HG02938 (cell line): Measurements from ENCODE around the gene CD44.

Experiments
- ATAC-seq: cut with Tn5 transposase; IDR thresholded peaks from one replicate; pipeline ENCODE4 v1.9.1; 2021; ENCODE audit warnings: mild to moderate bottlenecking, moderate library complexity; ENCODE audit not compliant: unreplicated experiment

CD44 gene

DNA sequence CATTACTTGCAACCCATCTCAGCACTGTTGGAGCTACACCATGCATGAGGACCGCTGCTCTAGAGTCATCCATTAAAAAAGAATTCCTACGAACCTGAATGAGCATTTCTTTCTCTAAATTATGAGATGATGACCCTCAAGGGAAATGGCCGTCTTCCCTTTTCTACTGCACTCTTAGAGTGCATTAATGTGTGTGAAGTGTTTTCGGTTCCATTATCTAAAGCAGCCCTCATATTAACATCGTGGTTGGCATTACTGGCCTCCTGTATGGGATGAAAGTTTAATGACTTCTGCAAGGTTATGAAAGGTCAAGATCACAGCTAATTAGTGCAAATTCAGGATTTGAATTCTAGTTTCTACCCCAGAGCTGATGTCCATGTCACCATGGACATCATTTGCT lies 16.7 kb downstream of the CD44 start:
- ATAC-seq = no peak

DNA sequence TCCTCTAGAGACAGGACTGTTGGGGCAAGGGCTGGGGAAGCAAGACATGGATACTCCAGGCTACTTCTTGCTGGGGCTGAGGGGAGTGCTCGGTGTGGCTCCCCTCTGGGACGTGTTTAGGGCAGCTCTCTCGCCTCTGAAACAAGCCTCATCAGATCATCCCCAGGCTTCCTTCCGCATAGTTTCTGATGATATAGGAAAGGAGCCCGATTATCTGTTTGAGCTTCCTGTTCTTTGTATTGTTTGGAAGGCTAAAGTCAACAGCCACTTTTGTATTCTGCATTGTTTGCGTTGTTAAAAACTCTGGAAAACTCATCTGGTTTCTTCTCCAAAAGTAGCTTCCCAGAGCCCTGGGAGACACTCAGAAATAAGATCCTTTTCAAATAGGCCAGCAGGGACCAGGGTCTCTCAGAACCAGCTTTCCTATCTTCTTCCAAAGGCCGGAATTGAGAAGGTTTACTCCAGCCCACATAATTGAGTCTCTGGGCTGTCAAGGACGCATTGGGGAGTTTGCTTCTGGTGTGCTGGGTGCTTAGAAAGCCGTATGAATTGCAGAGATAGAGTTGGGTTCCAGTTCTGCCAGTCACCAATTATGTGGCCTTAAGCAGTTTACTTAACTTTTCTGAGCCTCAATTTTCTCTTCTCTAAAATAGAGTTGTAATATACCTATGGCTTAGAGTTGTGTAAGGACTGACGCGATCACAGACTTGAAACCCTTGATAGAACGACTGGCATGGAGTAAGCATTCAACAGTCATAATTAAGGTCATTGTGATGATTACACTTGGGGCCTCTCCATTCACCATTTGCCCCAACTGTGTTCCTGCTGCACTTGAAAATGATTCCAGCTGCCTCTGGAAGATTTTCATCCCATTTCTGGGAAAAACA lies 19.1 kb downstream of the CD44 start:
- ATAC-seq = no peak

DNA sequence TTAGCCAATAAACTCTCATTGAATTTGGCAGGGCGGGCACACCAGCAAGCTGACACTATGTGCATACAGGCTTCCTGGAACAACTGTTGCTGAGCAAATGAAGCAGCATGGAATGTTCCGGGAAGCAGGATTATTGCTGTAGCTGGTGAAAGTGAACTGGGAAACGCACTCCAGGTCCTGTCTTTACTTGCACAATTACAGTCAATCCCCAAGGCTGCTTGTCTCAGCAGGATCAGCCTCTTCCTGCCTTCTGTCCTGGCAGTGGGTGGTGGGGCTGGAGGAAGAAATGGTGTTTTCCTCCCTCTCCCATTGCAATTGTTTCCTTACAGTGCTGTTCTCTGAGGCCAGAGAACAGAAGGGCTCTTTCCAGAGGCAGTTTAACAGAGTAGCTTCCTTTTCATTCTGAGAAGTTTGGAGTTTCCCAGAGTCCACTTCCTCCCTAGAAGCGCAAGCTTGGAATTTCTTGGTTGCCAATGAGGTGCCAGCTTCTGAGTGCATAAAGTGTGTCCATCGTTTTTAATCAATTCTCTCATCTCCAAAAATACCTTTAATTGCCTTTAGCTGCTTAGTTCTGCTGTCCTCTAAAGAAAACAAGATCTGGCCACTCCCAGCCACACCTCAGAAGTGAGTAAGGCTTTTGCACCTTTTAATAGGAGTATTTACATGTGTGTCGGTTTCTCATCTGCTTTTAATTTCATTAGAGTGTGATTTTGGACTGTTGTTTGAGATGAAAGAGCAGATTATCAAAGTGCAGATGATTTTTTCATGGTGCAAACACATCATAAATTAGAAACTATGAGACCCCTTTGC lies 19.9 kb downstream of the CD44 start:
- ATAC-seq = no peak

DNA sequence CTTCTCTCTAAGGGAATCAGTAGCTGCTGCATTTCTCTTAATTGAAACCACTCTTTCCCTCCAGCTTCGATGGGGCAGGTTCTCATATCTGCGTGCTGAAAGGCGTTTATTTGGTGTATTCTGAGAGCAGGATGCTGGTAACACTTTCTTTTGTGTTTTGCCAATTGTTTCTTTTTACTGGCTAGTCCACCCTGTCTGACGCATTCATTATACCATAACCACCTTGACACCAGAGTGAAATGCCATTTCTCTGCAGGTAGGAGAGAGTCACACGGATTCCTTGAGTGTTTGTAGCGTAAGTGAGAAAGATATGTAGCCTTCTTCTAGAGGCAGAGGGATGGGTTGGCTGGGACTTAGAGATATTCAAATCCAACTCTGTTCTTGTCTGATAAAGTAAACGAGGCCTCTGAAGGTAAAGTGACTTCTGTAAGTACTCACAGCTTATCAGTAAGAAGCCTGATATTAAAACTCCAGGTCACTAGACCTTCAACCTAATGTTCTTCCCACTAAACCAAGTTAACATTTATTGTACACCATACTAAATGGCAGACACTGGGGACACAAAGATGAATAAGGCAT lies 21.4 kb downstream of the CD44 start:
- no peak for ATAC-seq

DNA sequence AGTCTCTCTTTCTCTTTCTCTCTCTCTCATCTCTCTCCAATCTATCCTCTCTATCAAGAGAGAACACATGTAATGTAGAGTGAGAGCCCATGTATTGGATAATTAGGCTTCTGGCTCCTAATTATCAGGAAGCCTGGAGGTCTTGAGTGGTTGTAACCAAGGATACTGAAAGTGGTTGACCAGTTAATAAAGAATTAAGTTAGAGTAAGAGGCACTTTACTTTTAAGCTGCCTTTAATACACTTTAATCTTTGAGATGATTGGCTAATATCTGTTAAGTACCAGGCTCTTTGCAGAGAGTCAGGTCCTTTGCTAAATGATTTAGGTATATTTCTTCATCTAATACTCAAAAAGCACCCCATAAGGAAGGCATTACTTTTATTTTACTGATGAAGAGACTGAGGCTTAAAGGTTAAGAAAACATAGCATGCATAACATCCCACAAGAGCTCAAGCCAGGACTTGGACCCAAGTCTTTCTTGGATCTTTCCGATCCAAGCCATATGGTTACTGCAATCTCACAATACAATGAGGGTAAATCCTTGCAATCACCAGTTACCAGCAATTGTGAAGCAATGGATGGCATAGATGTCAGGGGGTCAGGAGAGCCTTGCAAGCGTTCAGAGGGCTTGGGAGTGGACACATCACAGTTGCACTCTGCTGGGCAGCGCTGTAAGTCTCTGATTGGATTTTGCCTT lies 22.1 kb downstream of the CD44 start:
- ATAC-seq = no peak

DNA sequence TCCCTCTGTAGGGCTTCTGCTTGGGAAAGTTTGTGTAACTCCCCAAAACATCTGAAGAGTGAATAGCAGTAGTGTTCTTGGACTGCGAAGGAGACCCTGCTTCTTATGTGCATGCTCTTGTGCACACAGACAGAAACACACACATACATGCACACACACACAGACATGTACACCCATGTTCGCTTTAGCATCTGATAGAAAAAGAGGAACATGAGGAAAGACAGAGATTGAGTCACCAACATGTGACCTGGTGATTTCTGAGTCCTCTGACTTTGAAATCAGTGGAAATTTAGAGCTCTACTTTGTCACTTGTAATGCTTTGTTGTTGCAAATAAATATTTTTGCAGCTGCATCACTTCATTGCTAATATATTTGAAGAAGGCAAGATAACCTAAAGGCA lies 23.8 kb downstream of the CD44 start:
- ATAC-seq = no peak

DNA sequence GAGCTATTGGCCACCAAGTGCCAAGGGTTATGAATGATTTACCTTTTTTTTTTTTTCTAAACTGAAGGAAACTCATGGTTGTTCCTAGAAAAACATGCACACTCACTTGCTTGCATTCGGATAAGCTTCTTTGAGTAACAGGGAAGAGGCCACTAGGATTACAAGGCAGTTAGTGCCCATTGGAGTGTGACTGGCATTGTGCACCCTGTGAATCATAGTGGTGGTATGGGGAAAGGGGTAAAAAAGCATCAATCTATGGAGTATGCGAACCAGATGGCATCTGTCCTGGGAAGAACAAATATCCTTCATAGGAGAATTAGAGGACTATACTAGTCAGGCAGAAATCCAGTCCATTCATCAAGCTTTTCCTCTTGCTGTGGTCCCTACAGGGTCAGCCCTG lies 24.2 kb downstream of the CD44 start:
- no peak for ATAC-seq

DNA sequence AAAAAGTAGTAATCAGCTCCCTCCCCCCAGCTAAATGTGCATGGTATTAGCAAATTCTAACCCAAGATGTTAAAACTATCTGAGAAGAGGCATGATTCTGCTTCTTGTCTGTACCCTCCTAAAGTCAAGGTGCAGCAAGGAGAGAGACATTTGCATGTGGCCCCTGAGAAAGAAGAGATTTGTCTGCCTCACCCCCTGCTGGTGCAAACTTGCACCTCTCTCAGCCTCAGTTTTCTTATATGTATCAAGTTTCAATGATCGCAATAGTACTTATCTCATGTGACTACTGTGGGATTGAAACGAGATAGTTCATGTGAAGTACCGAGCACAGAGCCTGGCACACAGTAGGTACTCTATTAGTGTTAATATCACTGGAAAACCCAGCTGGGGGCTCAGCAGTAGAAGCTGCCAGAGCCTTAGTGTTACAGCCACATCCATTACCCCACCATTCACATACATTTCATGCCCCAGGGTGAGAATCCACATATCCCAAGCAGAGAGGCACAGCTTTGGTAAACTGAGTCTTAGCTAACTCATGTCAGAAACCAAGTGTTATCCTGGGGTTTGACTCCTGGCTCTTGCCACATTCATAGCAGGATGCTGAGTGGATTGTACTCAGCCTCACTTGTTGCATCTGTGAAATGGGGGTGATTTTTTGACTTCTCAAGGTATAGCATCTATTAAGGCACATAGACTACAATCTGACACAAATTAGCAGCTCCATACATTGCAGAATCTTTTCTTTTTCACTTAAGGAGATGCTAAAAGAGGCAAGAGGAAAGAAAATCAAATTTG lies 24.9 kb downstream of the CD44 start:
- no peak for ATAC-seq

DNA sequence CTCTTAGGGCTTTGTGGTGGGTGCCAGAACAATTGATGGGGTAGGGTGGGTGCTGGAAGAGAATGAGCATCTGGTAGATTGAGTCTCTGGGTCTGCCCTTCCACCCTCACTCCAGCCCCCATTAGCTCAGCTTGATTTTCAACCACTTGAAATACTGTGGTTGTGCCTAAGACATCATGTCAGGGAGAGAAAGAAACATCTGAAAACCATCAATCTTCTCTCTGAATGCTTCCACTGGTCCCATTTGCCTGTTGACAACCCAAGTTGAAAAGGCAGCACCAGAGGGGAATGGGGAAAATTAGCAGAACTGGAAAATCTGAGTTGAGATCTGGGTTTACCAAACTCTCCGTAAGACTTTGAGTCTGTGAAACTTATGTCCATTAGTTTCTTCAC lies 26.1 kb downstream of the CD44 start:
- no peak for ATAC-seq

DNA sequence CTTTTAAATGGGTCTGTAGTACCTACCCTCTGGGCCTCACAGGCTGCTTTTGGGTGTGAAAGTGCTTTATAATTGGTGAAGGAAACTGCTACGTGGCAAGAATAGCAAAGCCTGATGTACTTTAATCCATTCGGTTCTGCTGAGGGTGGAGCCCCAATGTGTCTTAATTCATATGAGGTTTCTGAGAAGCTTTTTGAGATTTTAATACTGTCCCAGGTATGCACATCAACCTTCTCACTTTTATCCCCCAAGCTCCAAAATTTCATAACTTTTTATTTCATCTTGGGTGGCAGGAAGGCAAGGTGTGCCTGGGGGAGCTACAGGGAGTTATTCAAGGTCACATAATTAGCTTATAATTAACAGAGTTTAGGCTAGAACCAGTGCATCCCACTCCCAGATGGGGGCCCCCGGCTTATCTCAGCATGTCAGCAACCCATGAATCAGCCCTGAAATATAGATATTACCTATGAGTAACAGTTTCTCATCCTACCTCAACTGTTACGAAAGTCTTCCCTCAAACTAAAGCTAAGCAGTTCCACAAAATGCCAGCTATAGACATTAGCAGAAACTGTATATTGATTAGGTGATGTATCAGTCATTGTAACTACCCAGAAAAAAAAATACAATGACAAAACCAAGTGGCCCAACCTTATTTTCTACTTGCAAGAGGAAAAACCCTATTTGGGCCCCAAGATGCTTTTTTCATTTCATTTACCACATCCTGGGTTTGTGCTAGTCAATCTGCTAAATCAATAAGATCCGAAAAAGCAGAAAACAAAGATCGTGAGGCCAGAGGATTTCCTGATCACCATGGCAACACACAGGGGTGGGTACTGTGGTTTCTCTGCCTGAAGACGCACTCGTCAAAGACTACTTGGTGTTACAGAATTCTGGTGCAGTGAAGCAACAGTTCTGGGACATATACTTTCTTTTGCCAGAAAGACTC lies 26.7 kb downstream of the CD44 start:
- peak; percentile 79 for ATAC-seq

DNA sequence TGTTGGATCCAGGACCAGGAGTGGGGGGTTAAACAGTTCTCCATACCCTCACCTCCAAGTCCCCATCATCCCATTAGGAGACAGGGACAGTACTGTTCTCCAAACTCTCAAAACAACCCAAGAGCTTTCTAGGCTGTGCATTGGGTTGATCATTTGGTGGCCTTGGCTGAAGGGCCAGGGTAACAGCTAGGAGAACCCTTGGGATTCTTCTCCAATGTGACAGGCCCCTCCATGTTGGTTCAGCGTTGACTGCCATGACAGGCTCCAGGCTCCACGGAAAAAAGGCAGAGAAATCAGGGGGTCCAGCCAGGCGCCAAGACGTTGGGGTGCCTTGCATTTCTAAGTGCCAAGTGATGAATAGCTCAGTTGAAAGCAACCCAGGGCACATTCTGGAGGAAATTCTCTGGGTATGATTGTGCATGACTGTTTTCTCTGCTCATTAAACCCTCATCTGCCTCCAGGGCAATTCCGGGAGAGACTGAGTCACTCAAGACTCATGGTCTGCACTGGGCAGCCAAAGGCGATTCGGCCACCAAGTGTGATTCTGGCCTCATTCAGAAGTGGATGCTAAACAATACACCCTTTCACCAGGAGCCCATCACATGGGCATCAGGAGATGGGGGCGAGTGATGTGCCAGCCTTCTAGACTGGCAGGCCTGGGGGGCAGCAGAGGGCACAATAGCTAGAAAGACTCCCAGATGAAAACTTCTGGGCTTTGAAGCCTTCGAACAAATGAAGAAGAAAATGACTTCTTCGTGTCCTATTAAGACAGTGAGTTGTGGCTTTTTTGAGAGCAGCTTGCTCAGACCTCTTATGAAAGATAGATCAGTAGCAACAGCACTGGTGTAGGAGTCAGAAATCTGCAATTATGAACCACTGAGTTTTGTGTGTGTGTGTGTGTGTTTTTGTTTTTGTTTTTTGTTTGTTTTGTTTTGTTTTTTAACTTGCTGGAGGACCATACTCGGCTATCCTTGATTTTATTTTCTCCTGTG lies 27.7 kb downstream of the CD44 start:
- no peak for ATAC-seq

DNA sequence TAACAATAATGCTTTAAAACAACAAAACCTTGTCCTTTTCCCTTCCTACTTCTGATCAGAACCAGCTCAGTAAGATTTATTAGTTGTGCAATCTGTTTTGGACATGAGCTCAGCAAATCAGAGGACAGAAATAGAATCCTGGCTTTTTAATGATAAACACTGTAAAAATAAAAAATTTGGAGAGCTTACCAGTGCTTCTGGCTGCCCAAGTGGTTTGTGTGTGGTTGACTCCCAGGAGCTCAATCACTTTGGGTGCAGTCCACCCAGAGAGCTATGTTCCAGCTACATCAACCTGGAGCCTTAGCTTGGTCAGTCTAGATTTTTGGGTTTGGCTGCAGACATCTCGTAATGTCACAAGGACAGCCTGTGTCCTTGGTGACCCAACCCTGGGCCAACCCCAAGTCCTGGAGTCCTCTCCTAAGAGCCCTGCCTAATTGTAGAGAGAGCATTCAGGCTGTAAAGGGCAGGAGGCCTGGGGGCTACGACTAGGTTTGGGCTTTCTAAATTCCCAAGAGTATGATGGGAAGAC lies 28.5 kb downstream of the CD44 start:
- no peak for ATAC-seq

DNA sequence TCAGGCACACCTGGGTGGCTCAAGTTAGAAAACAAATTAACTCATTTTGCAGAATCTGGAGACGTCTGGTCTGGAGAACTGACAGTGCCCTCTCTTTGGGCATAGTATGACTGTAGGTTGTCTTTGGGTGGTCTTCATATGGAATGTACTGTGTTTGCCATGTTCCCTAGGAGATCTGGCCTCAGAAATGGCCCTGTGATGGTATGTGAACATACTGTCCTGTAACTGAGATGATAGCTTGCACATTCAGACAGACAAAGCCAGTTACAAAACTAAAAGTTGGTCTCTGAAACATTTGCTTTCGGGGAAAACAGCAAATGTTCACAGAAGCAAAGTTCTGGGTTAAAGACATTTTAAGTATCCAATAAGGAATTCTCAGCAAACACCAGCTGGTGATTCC lies 29.7 kb downstream of the CD44 start:
- ATAC-seq = no peak

DNA sequence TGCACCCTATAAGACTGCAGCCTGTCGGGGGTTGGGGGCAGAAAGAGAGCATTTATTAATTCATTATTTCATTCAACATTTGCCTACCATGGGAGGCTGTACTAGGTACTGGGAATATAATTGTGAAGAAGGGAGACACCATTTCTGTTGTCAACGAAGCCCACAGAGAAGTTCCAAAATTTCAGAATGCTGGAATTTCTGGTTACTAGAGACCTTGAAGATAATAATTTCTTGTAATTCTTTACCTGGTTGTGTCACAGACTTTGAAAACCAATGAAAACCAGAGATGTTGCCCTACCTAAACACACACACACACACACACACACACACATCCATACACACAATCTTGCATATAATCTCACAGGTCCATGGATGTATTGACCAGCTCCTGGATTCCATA lies 30.1 kb downstream of the CD44 start:
- ATAC-seq = no peak

DNA sequence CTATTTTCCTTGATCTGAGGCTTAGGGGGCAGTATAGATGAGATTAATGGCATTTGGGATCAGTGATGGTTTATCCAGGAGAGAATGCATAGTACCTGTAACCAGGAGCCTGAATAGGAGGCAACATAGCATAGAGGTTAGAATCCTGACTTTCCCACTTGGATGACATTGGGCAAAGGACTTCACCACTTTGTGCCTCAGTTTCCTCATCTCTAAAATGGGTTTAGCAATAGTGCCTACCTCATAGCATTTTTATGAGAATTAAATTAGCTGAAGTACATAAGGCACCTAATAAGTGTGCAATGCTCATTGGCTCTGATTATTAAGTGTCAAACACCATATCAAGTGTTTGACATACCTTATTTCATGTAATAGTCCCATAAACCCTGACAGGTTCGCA lies 30.8 kb downstream of the CD44 start:
- ATAC-seq = no peak

DNA sequence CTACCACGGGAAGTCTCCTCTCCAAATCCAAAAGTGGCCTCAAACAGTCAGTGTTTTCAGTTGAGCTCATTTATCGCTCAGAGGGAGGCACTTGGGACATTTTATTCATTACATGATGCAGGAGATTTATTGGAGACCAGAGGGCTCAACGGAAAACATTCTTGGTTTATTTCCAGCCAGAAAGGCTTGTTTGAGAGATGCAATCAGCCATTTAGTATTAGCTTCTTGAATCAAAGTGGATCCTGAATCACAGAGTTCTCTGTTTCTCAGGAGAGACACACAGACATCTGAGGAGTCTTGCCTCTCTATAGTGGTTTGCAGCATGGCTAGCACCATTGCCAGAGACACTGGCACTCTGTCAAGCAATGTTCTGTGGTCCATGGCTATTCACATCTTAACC lies 31.5 kb downstream of the CD44 start:
- ATAC-seq = no peak

DNA sequence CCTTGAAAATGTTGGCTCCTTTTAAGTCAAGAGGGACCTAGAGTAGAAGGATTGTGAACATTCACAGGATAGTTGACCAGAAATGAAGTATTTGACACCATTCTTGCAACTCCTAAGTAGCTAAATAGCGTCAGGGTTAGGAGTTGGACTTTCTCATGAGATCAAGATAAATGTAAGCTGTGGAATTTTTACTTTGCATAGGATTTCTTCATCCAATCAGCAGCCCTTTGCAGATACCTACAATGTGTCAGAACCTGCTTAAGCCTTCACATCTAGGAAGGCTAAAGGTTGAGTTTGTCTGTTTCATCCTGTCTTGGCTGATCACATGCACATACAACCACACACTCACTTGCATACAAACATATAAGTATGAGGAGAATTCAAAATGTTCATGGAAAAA lies 32.3 kb downstream of the CD44 start:
- no peak for ATAC-seq

DNA sequence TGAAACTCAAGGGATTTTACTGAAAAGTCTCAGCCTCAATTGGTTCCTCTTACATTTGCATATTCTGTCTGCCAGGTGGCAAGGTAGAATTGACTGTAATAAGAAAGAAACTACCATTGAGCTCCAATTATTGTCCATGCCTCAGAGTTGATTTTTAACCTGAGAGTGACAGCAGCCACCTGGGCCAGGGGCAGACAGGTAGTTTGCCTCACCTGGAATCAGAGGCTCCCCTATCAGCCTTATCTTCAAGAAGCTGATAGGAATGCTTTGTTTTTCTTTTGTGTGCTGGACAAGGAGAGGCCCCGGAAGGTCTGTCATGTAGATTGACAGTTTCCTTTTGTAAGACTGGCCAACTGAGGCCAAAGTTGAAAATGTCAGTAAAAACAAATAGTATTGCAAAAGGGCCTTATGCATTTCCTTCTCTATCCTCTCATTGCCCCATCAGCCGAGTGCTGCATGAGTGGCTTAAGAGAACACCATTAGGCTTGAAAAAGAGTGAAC lies 34.1 kb downstream of the CD44 start:
- peak; percentile 60 for ATAC-seq
